GM18907 (cell line): ENCODE data around the gene APBA2.

Source experiments
- ATAC-seq: cut with Tn5 transposase; IDR thresholded peaks from one replicate; pipeline ENCODE4 v1.9.1; 2021; ENCODE audit warnings: mild to moderate bottlenecking, moderate library complexity; ENCODE audit not compliant: unreplicated experiment

APBA2 gene

GRCh38 chr15:29053661-29054131 is 167.9 kb downstream of the APBA2 start:
- no peak for ATAC-seq

GRCh38 chr15:29054171-29055045 is 168.6 kb downstream of the APBA2 start:
- no peak for ATAC-seq

GRCh38 chr15:29055876-29056275 is 170.1 kb downstream of the APBA2 start:
- no peak for ATAC-seq

- no peak for ATAC-seq
These were observed 171.2 kb downstream of the APBA2 start for GRCh38 chr15:29056839-29057450.

GRCh38 chr15:29057856-29058255 is 172.1 kb downstream of the APBA2 start:
- ATAC-seq, result no peak

DNA sequence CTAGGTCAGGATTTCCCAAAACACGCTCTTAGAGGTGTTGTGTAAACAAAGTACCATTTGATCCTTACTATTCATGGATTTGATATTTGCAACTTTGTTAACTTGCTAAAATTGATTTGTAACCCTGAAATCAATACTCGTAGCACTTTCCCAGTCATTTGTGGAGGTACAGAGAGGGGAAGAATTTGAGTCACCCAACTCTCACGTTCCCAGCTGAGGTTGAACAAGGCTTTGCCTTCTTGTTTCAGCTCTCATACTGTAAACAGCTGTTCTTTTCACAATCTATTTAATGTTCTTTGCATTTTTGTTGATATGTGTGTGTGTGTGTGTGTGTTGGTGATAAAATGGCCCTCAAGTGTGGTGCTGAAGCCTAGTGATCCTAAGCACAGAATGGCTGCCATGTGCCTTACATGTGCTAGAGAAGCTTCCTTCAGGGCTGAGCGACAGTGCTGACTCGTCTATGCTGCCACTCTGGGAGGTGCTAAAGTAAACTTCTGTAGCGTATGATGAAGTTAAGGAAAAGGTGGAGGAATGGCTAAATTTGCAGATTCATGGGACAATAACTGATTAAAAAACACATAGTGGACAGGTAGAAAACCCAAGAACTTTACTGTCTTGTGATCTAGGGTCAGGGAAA is 173.2 kb downstream of the APBA2 start:
- no peak for ATAC-seq

GRCh38 chr15:29059871-29060640 is 174.3 kb downstream of the APBA2 start:
- no peak for ATAC-seq

GRCh38 chr15:29061746-29062145 is 176.0 kb downstream of the APBA2 start:
- ATAC-seq, result no peak

DNA sequence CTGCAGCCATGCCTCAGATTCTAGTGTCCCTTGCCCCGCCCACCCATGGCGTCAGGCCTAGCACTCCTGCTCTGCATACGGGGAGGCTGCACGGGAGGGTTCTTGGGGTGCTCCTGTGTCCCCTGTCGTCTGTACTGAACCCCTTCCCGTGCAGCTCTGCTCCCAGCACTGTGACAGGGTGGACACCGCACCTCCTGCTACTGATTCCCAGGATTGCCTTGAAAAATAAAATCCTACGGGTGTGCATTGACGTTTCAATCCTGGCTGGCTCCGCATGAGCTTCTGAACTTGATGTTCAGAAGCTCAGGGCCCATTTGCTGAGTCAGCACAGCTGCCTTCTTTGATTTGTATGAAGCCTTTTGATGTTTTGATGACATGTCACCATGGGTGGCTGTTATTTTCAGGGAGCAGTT is 176.4 kb downstream of the APBA2 start:
- ATAC-seq, result no peak

DNA sequence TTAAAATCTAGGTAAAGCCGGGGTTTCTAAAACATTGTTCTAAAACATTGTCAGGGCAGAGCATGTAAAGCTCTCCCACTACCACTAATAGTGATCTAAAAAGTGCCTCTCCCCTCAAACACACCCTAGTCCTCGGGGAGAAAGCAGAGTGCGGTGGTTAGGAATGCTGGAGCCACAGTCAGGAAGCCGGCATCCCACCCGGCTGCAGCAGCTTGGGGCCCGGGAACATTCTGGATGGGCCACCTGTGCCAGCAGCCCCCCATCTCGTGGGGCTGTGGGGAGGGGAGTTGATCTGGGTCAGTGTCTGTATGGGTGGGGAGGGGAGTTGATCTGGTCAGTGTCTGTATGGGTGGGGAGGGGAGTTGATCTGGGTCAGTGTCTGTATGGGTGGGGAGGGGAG is 176.9 kb downstream of the APBA2 start:
- ATAC-seq, result no peak

DNA sequence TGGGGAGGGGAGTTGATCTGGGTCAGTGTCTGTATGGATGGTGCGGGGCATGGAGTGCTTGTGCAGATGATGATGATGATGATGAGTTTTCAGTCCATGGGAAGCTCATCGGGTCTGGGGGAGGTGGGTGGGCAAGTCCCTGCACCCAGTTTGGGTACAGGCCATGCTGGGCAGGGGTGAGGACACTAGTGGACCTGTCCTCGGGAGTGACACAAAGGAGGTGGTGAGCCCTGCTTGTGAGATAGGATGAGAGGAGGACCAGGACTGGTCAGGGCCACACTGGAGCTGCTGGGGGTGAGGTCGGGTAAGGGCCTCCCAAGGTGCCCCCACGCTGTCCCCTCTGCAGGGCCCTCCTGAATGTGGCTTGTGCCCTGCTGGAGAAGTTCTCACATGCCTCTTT is 177.9 kb downstream of the APBA2 start:
- no peak for ATAC-seq

DNA sequence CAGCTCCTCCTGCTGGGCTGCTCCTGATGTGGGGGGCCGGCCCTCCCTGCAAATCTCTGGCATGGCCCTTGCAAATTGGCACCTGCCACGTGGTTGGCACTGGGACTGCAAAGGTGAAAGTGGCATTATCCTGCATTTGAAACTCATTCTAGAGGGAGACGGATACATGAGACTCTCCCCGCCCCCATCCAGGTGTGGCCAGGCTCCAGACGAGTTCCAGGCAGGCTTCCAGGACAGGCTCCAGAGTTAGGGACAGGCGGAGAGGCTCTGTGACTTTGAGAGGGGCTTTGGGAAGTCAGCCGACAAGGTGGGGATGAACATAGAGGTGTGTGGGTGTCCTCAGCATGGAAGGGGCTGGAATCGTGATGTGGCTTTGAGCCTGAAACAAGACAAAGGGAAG is 178.5 kb downstream of the APBA2 start:
- no peak for ATAC-seq

DNA sequence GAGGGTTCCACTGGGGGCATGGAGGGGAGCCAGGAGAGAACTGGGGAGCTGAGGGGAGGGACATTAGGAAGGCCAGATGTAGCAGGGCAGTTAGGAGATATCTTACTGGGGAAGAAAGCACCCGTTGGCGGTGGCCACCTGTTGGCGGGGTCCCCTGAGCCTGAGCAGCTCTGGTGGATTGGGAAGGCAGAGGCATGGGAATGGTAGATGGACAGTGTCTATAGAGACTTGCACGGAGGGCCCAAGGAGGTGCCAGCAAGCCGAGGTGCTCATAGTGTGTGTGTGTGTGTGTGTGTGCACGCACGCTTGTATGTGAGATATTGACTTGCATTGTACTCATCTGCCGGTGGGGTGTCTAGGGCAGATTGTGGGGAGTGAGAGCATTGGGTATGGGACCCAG is 179.0 kb downstream of the APBA2 start:
- ATAC-seq, result no peak

GRCh38 chr15:29065571-29065970 is 179.8 kb downstream of the APBA2 start:
- no peak for ATAC-seq

DNA sequence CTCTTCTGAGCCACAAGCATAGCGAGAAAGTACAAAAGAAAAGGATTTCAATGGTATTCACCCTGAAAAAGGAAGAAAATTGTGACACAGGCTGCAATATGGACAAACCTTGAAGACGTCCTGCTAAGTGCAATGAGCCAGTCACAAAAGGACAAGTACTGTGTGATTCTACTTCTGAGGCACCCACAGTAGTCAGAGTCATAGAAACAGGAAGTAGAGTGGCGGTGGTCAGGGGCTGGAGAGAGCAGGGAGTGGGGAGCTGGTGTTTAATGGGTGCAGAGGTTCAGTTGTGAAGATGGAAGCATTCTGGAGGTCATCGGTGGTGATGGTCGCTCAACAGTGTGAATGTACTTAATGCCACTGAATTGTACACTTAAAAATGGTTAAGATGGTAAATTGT is 180.5 kb downstream of the APBA2 start:
- ATAC-seq, result no peak

DNA sequence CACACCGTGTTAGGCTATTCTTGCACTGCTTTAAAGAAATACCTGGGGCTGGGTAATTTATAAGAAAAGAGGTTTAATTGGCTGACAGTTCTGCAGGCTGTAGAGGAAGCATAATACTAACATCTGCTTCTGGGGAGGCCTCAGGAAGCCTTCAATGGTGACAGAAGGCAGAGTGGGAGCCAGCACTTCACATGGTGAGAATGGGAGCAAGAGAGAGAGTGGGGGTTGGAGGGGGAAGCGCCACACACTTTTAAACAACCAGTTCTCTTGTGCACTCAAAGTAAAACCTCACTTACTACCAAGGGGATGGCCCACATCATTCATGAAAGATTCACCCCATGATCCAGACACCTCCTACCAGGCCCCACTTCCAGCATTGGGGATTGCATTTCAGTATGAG is 181.1 kb downstream of the APBA2 start:
- no peak for ATAC-seq

- no peak for ATAC-seq
These were observed 182.2 kb downstream of the APBA2 start for GRCh38 chr15:29067949-29068348.

DNA sequence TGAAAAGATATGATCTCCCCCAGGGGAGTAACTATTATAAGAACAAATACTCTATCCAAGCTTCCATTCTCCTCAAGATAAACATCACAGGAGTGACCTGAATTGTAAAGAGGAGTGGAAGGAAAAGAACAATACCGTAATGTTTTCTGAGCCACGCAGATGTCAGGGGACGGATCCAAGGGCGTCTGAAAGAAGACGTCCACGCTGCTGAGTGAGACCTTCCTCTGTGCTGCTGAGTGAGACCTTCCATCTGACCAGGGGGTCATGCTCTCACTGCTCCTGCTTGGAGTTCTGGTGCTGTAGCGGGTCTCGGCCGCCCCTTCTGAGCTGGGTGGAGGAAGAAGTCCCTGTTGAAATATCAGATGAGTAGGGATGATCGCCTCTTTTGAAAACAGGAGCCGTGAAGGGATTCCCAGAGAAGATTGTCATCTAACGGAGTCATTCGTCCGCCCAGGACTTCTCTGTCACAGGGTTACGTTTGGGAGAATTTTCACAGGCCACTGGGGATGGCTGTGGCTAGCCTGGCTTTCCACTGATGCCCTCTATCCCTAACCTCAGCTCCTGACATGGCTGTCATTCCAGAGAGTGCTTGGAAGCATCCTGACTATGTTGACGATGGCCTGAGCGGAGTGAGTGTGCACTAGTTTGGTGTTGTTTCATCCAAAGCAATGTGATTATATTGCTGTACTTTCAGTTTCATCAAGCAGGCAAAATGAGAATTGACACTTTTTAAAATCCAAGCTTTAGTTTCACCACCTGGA is 184.9 kb downstream of the APBA2 start:
- ATAC-seq, result no peak

DNA sequence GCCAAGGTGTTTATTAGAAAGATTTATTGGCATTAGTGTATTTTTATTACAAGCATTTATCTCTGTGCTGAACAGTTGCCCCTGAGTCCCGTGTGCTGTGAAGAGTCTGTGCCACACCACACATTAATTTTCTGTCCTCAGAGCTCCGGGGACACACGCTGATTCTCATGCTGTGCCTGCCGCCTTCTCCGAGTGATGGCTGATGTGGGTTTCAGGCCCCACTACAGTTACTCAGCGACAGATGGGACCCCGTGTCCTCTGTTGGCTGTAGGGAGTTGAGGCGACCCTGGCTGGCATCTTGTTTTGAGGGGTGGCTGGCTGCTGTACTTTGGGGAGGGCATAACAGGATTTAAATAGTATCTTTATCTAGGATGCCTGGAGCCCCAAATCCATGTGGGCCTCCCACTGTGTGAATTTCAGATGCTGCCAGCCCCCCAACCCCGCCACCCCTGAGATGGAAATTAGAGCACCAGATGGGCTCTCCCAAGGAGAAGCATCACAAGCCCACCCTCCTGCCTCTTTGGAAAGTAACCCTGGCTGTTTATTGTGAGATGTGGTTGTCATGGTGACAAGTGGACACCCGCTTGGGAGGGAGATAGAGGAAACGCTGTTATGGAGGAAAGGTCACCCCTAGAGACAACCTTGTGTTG is 185.6 kb downstream of the APBA2 start:
- no peak for ATAC-seq

DNA sequence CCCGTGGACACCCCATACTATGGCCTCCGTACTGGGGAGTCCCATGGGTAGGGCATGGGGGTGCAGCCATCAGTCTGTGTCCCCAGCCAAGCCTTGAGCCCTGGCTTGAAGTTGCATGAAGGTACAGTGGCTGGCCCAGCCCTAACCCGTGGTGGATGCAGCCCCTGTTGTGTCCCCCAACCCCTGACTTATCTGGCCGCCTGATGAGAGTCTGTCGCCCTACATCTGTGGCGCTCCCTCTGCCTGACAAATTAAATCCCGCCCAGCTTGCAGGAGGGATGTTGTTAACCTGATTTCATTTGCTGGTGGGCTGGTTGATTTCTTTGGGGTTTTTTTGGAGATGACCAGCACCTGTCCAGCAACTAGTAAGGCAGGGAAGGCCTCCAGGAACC is 186.1 kb downstream of the APBA2 start:
- no peak for ATAC-seq
